Brain microvascular endothelial cell (primary cell): ENCODE results near the gene NCR3LG1.
A peak's percentile ranks its signal among the peaks of the same experiment; 100 is the strongest.

Experiments used
- DNase-seq: peaks from one replicate; pipeline ENCODE4 v3.0.0-alpha.2; 2020
- H3K27ac ChIP-seq: fragments of 250-450 bp; sonication (Bioruptor Pico); 2 replicates; pipeline ENCODE4 v1.5.1; 2020; ENCODE audit warnings: mild to moderate bottlenecking, moderate library complexity
- H3K27me3 ChIP-seq: fragments of 250-450 bp; sonication (Bioruptor Pico); replicated peaks from 2 replicates; pipeline ENCODE4 v1.5.1; 2020; ENCODE audit warnings: mild to moderate bottlenecking
- H3K36me3 ChIP-seq: fragments of 250-450 bp; sonication (Bioruptor Pico); replicated peaks from 2 replicates; pipeline ENCODE4 v1.5.1; 2020; ENCODE audit warnings: mild to moderate bottlenecking
- H3K4me3 ChIP-seq: 2 replicates; pipeline ENCODE4 v1.5.1; 2011; ENCODE audit warnings: low read depth, mild to moderate bottlenecking, control low read depth, low read length, moderate library complexity
- CTCF ChIP-seq: IDR thresholded peaks from 2 replicates; pipeline ENCODE4 v1.5.1; 2011; ENCODE audit warnings: low read depth, mild to moderate bottlenecking, moderate library complexity, low read length, control low read depth, inconsistent platforms; ENCODE audit errors: missing control alignments
- in situ Hi-C: cut with HindIII; loops from 2 replicates; pipeline ENCODE4 v1.10.0; 2017; ENCODE audit warnings: low sequenced_read_pairs, low pct_ligation_motif_present

The NCR3LG1 gene

GRCh38 chr11:17354601-17354991 is 3.0 kb downstream of the NCR3LG1 start:
- Histone ChIP-seq H3K27ac (no peak overlapping the region), H3K4me3 (peak overlapping the region; percentile 73), H3K36me3 (no peaks in the 10 kb centered on the region), H3K27me3 (no peaks in the 10 kb centered on the region)
- in situ Hi-C loops = no loop called here
- peak; percentile 78 for DNase-seq
- peak; percentile 69 for TF ChIP-seq CTCF

- no peak overlapping the region for H3K27ac ChIP-seq
- peaks cover 30% of the 10 kb centered on the region for H3K36me3 ChIP-seq
- no peaks in the 10 kb centered on the region for H3K27me3 ChIP-seq
- H3K4me3 ChIP-seq = no peak overlapping the region
- no peak for TF ChIP-seq CTCF
- in situ Hi-C loops = no loop called here
- no peak for DNase-seq
Measured at GRCh38 chr11:17366495-17366894, 14.9 kb downstream of the NCR3LG1 start.

GRCh38 chr11:17368551-17368950 is 17.0 kb downstream of the NCR3LG1 start:
- Histone ChIP-seq H3K4me3 (no peak overlapping the region), H3K27me3 (no peaks in the 10 kb centered on the region), H3K27ac (no peak overlapping the region), H3K36me3 (peaks cover 49% of the 10 kb centered on the region)
- DNase-seq = no peak
- no peak for TF ChIP-seq CTCF
- in situ Hi-C loops = no loop called here

- Histone ChIP-seq H3K36me3 (peaks cover 52% of the 10 kb centered on the region), H3K27ac (no peak overlapping the region), H3K4me3 (no peak overlapping the region), H3K27me3 (no peaks in the 10 kb centered on the region)
- TF ChIP-seq CTCF = no peak
- in situ Hi-C loops = no loop called here
- DNase-seq = no peak
Measured at GRCh38 chr11:17369094-17369493, 17.5 kb downstream of the NCR3LG1 start.

GRCh38 chr11:17369684-17370243 is 18.2 kb downstream of the NCR3LG1 start:
- in situ Hi-C loops = no loop called here
- Histone ChIP-seq H3K4me3 (no peak overlapping the region), H3K27me3 (no peaks in the 10 kb centered on the region), H3K36me3 (peaks cover 52% of the 10 kb centered on the region), H3K27ac (no peak overlapping the region)
- TF ChIP-seq CTCF = no peak
- no peak for DNase-seq

- no peak for DNase-seq
- in situ Hi-C loops = no loop called here
- H3K27ac ChIP-seq = no peak overlapping the region
- no peak for TF ChIP-seq CTCF
- H3K36me3 ChIP-seq = peaks cover 58% of the 10 kb centered on the region
- no peak overlapping the region for H3K4me3 ChIP-seq
- H3K27me3 ChIP-seq = no peaks in the 10 kb centered on the region
Measured at GRCh38 chr11:17371614-17372013, 20.0 kb downstream of the NCR3LG1 start.
